ENCODE data around the gene PPP1R14B. TPM values are rescaled to one million over a fixed set of nuclear protein-coding genes. Genes with fewer than 3 reads are reported as not detected.

PPP1R14B gene
- total and polyA plus RNA-seq, 2 donors (not counting 3 experiments of a cell fraction or from before 2014, with no cell fraction given): 308 to 431 TPM

DNA sequence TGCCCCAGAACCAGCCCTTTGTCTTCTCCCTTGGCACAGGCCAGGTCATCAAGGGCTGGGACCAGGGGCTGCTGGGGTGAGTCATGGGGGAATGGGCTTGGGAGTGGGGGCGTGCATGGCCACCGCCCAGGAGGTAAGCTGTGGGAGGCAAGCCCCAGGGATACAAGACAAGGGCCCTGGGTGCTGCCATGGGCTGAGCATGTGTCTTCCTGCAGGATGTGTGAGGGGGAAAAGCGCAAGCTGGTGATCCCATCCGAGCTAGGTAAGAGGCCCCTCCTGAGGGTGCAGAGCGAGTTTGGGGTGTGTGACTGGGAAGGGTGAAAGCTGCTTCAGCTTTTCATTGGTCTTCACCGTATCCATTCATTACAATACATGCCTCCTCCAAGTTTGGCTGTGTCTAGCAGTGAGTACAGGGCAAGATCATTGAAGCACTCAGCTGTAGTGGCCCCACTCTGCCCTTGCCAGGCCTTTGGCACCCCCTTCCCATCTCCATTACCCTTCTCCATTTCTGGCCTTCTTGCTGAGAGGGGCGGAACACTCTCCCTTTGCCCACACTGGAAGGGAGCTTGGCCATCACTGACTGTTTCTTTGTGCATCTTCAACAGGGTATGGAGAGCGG is 3.4 kb downstream of the PPP1R14B start:
- CTCF ChIA-PET: interaction anchor here (0.9 to 5.0 kb wide), 4 partner anchors 20 to 57 kb away, joined by 3 to 36 read pairs (median 15); partner anchors contain the start of gene CATSPERZ

More for the DNA sequence above, 3.4 kb downstream of the PPP1R14B start:
- no peak overlapping the region for H3K27ac ChIP-seq (ENCODE audit: insufficient read depth, low read depth, low read length)
- intact Hi-C loops (cut with micrococcal nuclease) (loop anchor here (5.0 kb wide), 1 partner anchor 114 kb away; the partner anchor contains the start of gene RPS6KA4), dilution Hi-C loops (cut with MboI; ENCODE audit: extremely low pct_ligation_motif_present, low sequenced_read_pairs) (no loop called here)
- H3K27me3 ChIP-seq (ENCODE audit: control insufficient read depth in 2 of 2, insufficient read depth in 2 of 2, low read length in 2 of 2): no peaks in the 10 kb centered on the region
- no peak overlapping the region for H2AFZ ChIP-seq (ENCODE audit: low read depth, low read length)
- peaks cover 0 to 15% of the 10 kb centered on the region in 2 experiments for H3K36me3 ChIP-seq (ENCODE audit: control insufficient read depth in 2 of 2, extremely low read depth in 1 of 2, insufficient read depth in 2 of 2, low read length in 2 of 2)
- H3K9ac ChIP-seq (replicated peaks; ENCODE audit: extremely low read depth, insufficient read depth, low read length): no peak overlapping the region
- H3K9me1 ChIP-seq (replicated peaks; ENCODE audit: control insufficient read depth, extremely low read depth, insufficient read depth, low read length): no peaks in the 10 kb centered on the region
- H3K4me2 ChIP-seq (ENCODE audit: insufficient read depth, low read length): no peak overlapping the region
- TF ChIP-seq POLR2AphosphoS5 (IDR thresholded peaks at IDR 0.05; ENCODE audit: insufficient read depth, low read depth, low read length) (peak; percentile 70), GATA2 (IDR thresholded peaks at IDR 0.05; ENCODE audit: insufficient read depth, insufficient read length, low read depth, low read length) (no peak), MYC (IDR thresholded peaks at IDR 0.05; ENCODE audit: low read depth, low read length) (no peak), POLR2A (IDR thresholded peaks at IDR 0.05; ENCODE audit: low read depth, low read length) (peak; percentile 59), JUN (IDR thresholded peaks at IDR 0.05; ENCODE audit: borderline replicate concordance, insufficient read depth, insufficient read length, low read depth) (no peak), EZH2 (IDR thresholded peaks at IDR 0.05; ENCODE audit: borderline replicate concordance, low read depth, low read length, severe bottlenecking) (no peak), FOS (IDR thresholded peaks at IDR 0.05; ENCODE audit: borderline replicate concordance, insufficient read depth, low read length) (no peak)
- TF ChIP-seq, protein P1, sequence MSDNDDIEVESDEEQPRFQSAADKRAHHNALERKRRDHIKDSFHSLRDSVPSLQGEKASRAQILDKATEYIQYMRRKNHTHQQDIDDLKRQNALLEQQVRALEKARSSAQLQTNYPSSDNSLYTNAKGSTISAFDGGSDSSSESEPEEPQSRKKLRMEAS (IDR thresholded peaks at IDR 0.05; ENCODE audit: insufficient read depth, insufficient read length): no peak
- TF ChIP-seq, protein P2, sequence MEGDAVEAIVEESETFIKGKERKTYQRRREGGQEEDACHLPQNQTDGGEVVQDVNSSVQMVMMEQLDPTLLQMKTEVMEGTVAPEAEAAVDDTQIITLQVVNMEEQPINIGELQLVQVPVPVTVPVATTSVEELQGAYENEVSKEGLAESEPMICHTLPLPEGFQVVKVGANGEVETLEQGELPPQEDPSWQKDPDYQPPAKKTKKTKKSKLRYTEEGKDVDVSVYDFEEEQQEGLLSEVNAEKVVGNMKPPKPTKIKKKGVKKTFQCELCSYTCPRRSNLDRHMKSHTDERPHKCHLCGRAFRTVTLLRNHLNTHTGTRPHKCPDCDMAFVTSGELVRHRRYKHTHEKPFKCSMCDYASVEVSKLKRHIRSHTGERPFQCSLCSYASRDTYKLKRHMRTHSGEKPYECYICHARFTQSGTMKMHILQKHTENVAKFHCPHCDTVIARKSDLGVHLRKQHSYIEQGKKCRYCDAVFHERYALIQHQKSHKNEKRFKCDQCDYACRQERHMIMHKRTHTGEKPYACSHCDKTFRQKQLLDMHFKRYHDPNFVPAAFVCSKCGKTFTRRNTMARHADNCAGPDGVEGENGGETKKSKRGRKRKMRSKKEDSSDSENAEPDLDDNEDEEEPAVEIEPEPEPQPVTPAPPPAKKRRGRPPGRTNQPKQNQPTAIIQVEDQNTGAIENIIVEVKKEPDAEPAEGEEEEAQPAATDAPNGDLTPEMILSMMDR (IDR thresholded peaks at IDR 0.05; ENCODE audit: extremely low read depth in 1 of 2, insufficient read depth in 1 of 2, low read depth in 1 of 2, low read length in 2 of 2): no peak
- no peaks in the 10 kb centered on the region for H3K9me3 ChIP-seq (replicated peaks; ENCODE audit: control insufficient read depth, insufficient read depth, low read length)
- no peak for DNase-seq (ENCODE audit: low read depth, low spot score)
- BruUV-seq (replicated peaks): TSS peak; percentile 13
- no peaks in the 10 kb centered on the region for H4K20me1 ChIP-seq (replicated peaks; ENCODE audit: control insufficient read depth, extremely low read depth, insufficient read depth, low read length)
- no peak overlapping the region for H3K4me3 ChIP-seq (replicated peaks in 1 of 3; ENCODE audit: insufficient read depth in 1 of 3, low read depth in 1 of 3, low read length in 3 of 3)
- no peak for FAIRE-seq
- H3K4me1 ChIP-seq (ENCODE audit: control insufficient read depth, extremely low read depth, insufficient read depth, low read length): peaks cover 21% of the 10 kb centered on the region
- POLR2A ChIA-PET: no interaction called here
- peaks cover 40% of the 10 kb centered on the region for H3K79me2 ChIP-seq (ENCODE audit: control insufficient read depth, insufficient read depth, low read length)
